Stimulated activated CD8-positive, alpha-beta memory T cell treated with anti-CD3 and anti-CD28 coated beads, Interleukin-2, amount 100 ng/mL, for 48 hours (primary cell): ENCODE results near the gene CTNNA3.

Experiments
- DNase-seq, 2 donors: peaks; one replicate each; pipeline ENCODE4 v3.0.0-alpha.2; 2020; ENCODE audit warnings: low read depth in 2 of 2

CTNNA3 gene

DNA sequence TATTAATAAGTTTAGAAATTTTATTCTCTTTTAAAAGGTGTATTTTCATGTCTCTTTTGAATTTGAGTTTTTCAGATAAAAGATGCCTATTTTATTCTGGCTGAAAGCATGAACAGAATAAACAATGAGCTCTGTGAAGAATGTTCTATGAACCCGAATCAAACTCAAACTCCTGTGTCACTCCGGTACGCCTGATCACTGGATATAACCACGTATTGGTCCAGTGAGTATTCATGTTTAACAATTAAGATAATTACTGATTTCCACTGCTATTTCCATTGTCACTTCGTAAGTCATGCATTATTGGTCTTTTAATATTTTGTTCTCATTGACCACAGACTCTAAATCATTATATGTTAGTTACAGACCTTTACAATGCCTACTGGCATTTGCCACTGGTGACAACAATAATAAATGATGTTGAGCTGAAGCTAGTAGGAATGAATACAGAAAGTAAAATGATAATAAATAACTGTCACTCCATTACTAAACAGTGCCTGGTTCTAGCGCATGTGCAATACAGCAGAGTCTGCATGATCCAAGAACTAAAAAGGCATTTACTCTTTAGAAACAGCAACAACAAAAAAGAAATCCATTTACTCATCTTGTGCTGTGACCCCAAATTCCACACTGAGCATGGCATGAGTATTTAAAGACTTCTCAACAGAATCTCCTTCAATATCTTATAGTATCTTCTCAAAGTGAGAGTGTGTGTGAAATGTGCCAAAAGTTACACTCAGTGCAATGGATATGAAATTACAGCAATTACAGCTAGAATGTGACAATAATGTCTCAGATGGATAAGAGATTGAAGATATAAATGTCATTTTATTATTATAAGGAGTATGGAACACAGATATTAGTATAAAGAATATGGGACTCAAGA is 1597.2 kb downstream of the CTNNA3 start:
- DNase-seq, result no peak

GRCh38 chr10:66095610-66096009 is 1600.4 kb downstream of the CTNNA3 start:
- DNase-seq, result no peak

GRCh38 chr10:66085906-66086305 is 1610.1 kb downstream of the CTNNA3 start:
- no peak for DNase-seq

- DNase-seq, result no peak
These were observed 1624.1 kb downstream of the CTNNA3 start for GRCh38 chr10:66071907-66072306.

GRCh38 chr10:66058594-66058993 is 1637.4 kb downstream of the CTNNA3 start:
- DNase-seq, result no peak

DNA sequence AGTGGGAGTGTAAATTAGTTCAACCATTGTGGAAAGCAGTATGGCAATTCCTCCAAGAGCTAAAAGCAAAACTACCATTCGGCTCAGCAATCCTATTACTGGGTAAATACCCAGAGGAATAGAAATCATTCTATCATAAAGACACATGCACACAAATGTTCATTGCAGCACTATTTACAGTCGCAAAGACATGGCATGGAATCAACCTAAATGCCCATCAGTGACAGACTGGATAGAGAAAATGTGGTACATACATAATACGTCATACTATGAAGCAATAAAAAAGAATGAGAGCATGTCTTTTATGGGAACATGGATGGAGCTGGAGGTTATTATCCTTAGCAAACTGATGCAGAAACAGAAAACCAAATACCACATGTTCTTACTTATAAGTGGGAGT is 1646.7 kb downstream of the CTNNA3 start:
- DNase-seq, result no peak

GRCh38 chr10:66045859-66046258 is 1650.1 kb downstream of the CTNNA3 start:
- no peak for DNase-seq

GRCh38 chr10:66041771-66042170 is 1654.2 kb downstream of the CTNNA3 start:
- DNase-seq, result no peak

DNA sequence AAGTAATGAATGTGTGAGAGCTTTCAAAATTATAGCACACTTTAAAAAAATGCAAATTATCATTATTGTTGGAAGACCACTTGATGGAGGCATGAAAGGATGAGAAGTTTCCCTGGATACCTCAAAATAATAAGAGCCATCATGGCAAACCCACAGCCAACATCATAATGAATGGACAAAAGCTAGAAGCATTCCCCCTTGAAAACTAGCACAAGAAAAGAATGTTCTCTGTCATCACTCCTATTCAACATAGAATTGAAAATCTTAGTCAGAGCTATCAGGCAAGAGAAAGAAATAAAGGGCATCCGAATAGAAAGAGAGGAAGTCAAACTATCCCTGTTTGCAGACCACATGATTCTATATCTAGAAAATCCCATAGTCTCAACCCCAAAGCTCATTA is 1657.4 kb downstream of the CTNNA3 start:
- no peak for DNase-seq

DNA sequence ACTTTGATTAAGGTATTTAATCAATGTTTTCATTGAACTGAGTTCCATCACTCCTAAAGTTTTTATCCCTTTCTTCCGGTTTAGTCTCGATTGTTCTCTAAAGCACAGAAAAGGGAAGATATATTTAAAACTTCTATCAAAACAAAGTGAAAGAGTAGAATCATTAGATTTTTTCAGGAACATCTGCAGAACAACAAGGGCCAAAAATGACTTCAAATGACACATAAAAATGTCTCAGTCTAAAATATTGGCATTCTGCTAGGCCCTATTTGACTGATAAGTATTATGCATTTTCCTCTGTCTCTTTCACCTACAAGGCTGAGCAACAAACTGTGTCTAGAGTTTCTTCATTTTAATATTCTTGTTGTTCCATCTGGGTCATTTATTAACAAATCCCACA is 1669.7 kb downstream of the CTNNA3 start:
- no peak for DNase-seq

DNA sequence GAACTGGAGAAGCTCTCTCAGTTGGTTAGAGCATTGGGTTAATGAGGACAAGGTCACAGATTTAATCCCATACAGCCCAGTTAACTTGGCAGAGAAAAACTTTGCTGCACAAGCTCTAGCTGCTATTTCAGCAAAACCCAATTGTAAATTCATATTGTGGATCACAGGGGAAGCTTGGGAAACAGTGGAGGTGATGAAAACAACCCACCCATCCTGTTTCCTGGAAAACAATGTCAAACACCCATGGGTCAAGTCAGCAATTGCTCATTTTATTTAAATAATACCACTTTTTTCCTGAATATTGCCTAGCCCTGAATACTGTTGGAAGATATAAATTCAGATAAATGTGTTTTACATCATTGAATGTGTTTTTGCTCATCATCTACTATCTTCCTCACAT is 1670.8 kb downstream of the CTNNA3 start:
- DNase-seq, result no peak

DNA sequence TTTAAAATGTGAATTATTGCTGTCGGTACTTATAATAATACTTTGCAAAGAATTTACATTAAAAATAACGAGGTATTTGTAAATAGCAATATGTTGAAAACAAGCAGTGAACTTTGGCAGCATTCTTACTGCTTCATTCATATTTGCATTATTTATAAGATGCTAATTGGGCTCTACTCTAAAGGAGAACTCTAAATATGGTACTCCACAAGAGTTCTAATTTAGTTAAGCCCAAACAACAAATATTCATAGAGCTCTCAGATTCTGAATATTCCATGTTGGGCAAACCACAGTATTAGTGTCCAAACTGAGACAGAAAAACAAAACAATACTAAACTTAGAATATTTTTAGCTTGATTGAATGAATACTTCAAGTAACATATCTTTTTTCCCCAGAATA is 1674.6 kb downstream of the CTNNA3 start:
- no peak for DNase-seq

DNA sequence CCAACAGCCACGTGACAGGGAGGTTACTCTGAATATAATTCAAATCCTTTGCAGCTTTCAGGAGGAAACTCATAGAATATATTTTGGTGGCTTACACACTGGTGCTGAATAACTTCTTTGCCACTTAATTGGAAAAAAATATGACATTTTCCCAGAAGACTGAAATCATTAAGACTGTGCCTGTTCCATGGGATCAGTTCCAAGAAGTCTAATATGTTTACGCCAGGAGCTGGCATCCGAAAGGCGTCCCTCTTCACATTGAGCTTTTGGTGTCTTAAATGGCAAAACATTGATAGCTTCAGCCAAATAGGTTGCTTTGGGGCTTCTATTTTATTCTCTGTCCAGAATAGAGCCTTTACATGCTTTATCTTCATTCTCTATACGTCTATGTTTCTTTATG is 1687.8 kb downstream of the CTNNA3 start:
- no peak for DNase-seq

GRCh38 chr10:66006411-66006810 is 1689.6 kb downstream of the CTNNA3 start:
- DNase-seq, result no peak

- no peak for DNase-seq
These were observed 1702.5 kb downstream of the CTNNA3 start for GRCh38 chr10:65993451-65993850.

- no peak for DNase-seq
These were observed 1727.1 kb downstream of the CTNNA3 start for GRCh38 chr10:65968871-65969270.

- no peak for DNase-seq
These were observed 1727.6 kb downstream of the CTNNA3 start for GRCh38 chr10:65968437-65968836.

- DNase-seq, result no peak
These were observed 1731.8 kb downstream of the CTNNA3 start for GRCh38 chr10:65964205-65964604.

- DNase-seq, result no peak
These were observed 1743.9 kb downstream of the CTNNA3 start for GRCh38 chr10:65952086-65952485.

DNA sequence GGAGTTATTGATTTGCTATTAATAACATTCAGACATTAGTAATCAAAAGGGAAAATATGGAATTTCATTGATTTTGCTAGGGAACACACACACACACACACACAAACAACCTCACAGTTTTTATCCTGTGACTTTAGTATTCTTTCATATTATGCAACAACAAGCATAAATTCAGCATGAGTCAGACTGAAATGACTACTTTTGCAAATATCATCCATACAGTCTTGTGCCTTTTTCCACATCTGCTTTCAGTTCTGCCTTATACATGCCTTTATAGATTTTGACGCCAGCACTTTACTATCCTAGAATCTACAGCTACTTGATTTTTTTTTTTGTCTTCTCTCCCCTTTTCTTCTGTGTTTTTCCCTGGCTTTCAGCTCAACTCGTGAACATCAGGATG is 1745.9 kb downstream of the CTNNA3 start:
- DNase-seq, result no peak

- no peak for DNase-seq
These were observed 1746.5 kb downstream of the CTNNA3 start for GRCh38 chr10:65949526-65949925.

- no peak for DNase-seq
These were observed 1750.9 kb downstream of the CTNNA3 start for GRCh38 chr10:65945061-65945460.

- DNase-seq, result no peak
These were observed 1752.5 kb downstream of the CTNNA3 start for GRCh38 chr10:65943451-65943850.
